Measurements from ENCODE around the gene DYNLRB1.

The DYNLRB1 gene

GRCh38 chr20:34535301-34535840, 19.1 kb downstream of the DYNLRB1 start:
- DNase-seq, result no peak

GRCh38 chr20:34535857-34536256, 19.6 kb downstream of the DYNLRB1 start:
- DNase-seq, result no peak

GRCh38 chr20:34536798-34537394, 20.7 kb downstream of the DYNLRB1 start:
- peak in 1 of 2 experiments; percentile 2 for DNase-seq

GRCh38 chr20:34537651-34538050, 21.4 kb downstream of the DYNLRB1 start:
- no peak for DNase-seq

- DNase-seq, result no peak
Measured at GRCh38 chr20:34538671-34539123, 22.5 kb downstream of the DYNLRB1 start.

GRCh38 chr20:34539756-34540155, 23.5 kb downstream of the DYNLRB1 start:
- no peak for DNase-seq

- DNase-seq, result no peak
Measured at GRCh38 chr20:34540596-34541263, 24.5 kb downstream of the DYNLRB1 start.

GRCh38 chr20:34541264-34541901, 25.2 kb downstream of the DYNLRB1 start:
- DNase-seq, result no peak

- no peak for DNase-seq
Measured at GRCh38 chr20:34541917-34542316, 25.7 kb downstream of the DYNLRB1 start.

- DNase-seq, result no peak
Measured at GRCh38 chr20:34542439-34542838, 26.2 kb downstream of the DYNLRB1 start.

GRCh38 chr20:34543463-34544056, 27.3 kb downstream of the DYNLRB1 start:
- no peak for DNase-seq

- DNase-seq, result no peak
Measured at GRCh38 chr20:34544109-34544796, 28.0 kb downstream of the DYNLRB1 start.

- DNase-seq, result peak; percentile 67 to 82
Measured at GRCh38 chr20:34546751-34547181, 30.5 kb downstream of the DYNLRB1 start.

GRCh38 chr20:34547844-34548613, 31.8 kb downstream of the DYNLRB1 start:
- DNase-seq, result no peak

- peak in 1 of 2 experiments; percentile 11 for DNase-seq
Measured at GRCh38 chr20:34549291-34549928, 33.2 kb downstream of the DYNLRB1 start.

GRCh38 chr20:34549929-34550305, 33.7 kb downstream of the DYNLRB1 start:
- DNase-seq, result no peak

GRCh38 chr20:34552569-34552968, 36.3 kb downstream of the DYNLRB1 start:
- DNase-seq, result no peak

- no peak for DNase-seq
Measured at GRCh38 chr20:34553366-34553867, 37.2 kb downstream of the DYNLRB1 start.

GRCh38 chr20:34557936-34558319, 41.7 kb downstream of the DYNLRB1 start:
- DNase-seq, result no peak

GRCh38 chr20:34558320-34559218, 42.3 kb downstream of the DYNLRB1 start, which contains the start of gene MAP1LC3A:
Gene MAP1LC3A (plus strand): TSS chr20:34558718. CDS start chr20:34558869, 151 bp downstream.
- DNase-seq, result peak; percentile 72 to 78
